Gastroesophageal sphincter (tissue), 4 donors: ENCODE measurements around the gene FGF19. TPM values are rescaled to one million over a fixed set of nuclear protein-coding genes. Genes with fewer than 3 reads are reported as not detected.

Source experiments
- ATAC-seq: fragments of 150-250 bp; one replicate; pipeline ENCODE4 v1.9.1; 2016; ENCODE audit warnings: mild to moderate bottlenecking, moderate library complexity
- H3K27ac ChIP-seq, 4 donors: fragments of 200-600 bp; sonication (generic) in 3 of 4; 1 replicate in 3 of 4; 2 replicates in 1 of 4; pipeline ENCODE4 v1.5.1; 2016 to 2019
- H3K27me3 ChIP-seq: fragments of 200-600 bp; sonication (generic); one replicate; pipeline ENCODE4 v1.5.1; 2019
- H3K36me3 ChIP-seq, 2 donors: fragments of 200-600 bp; sonication (generic); one replicate each; pipeline ENCODE4 v1.5.1; 2019; ENCODE audit warnings: control low read depth in 1 of 2
- H3K4me1 ChIP-seq, 3 donors: fragments of 200-600 bp; sonication (generic); 1 replicate in 2 of 3; 2 replicates in 1 of 3; pipeline ENCODE4 v1.5.1; 2016 to 2019; ENCODE audit warnings: control low read depth in 2 of 3
- H3K4me3 ChIP-seq, 2 donors: fragments of 200-600 bp; sonication (generic); one replicate each; pipeline ENCODE4 v1.5.1; 2019; ENCODE audit warnings: mild to moderate bottlenecking in 1 of 2, moderate library complexity in 1 of 2
- H3K9me3 ChIP-seq, 3 donors: fragments of 200-600 bp; sonication (generic); one replicate each; pipeline ENCODE4 v1.5.1; 2017 to 2019; ENCODE audit warnings: control low read depth in 2 of 3
- CTCF ChIP-seq, 4 experiments: fragments of 200-600 bp in 2 of 4; fragments of 450-650 bp in 2 of 4; sonication (generic) in 1 of 4; IDR thresholded peaks; one replicate each; pipeline ENCODE4 v1.5.1; 2017 to 2019; ENCODE audit warnings: antibody characterized with exemption in 4 of 4, mild to moderate bottlenecking in 2 of 4, moderate library complexity in 2 of 4
- EP300 ChIP-seq: sonication (generic); formaldehyde crosslinking; IDR thresholded peaks from one replicate; pipeline ENCODE4 v1.6.1; 2017; ENCODE audit warnings: antibody characterized with exemption, mild to moderate bottlenecking
- POLR2A ChIP-seq, 2 donors: fragments of 450-650 bp; IDR thresholded peaks; one replicate each; pipeline ENCODE4 v1.6.1; 2017; ENCODE audit warnings: antibody characterized with exemption in 2 of 2, mild to moderate bottlenecking in 2 of 2, moderate library complexity in 1 of 2
- POLR2AphosphoS5 ChIP-seq: sonication (generic); formaldehyde crosslinking; IDR thresholded peaks from one replicate; pipeline ENCODE4 v1.6.1; 2017; ENCODE audit warnings: antibody characterized with exemption
- WGBS, 2 donors: methylation state at CpG; one replicate each; pipeline ENCODE4 v1.1.5; 2018; ENCODE audit warnings: low coverage in 1 of 2; 5-methylcytosine and 5-hydroxymethylcytosine counted together
- total RNA-seq, 4 donors: library from RNA; depleted of rRNA; stranded (reverse); fragments of >200 nt; gene quantifications; one replicate each; pipeline ENCODE4 v1.1.0, GENCODE V29; 2016

Gene FGF19
- total RNA-seq, 4 donors from 2014 or later: not detected

GRCh38 chr11:69661413-69661715 lies 42.5 kb downstream of the FGF19 start:
- WGBS, 2 donors: 75 to 82% methylated on average over 9 to 10 of the region's 10 CpGs
- no peak overlapping the region for H3K27ac ChIP-seq
- TF ChIP-seq CTCF (IDR thresholded peaks at IDR 0.05) (no peak), POLR2AphosphoS5 (no peak), POLR2A (IDR thresholded peaks at IDR 0.05) (no peak), EP300 (no peak)
- H3K9me3 ChIP-seq: no peaks in the 10 kb centered on the region
- peaks cover 0 to 4% (median 0%) of the 10 kb centered on the region in 3 donors for H3K4me1 ChIP-seq
- H3K27me3 ChIP-seq: no peaks in the 10 kb centered on the region
- no peak overlapping the region for H3K4me3 ChIP-seq
- ATAC-seq: no peak
- peaks cover 0 to 51% of the 10 kb centered on the region in 2 donors for H3K36me3 ChIP-seq

GRCh38 chr11:69660001-69660500 lies 43.8 kb downstream of the FGF19 start:
- TF ChIP-seq POLR2A (IDR thresholded peaks at IDR 0.05) (no peak), POLR2AphosphoS5 (no peak), EP300 (no peak), CTCF (IDR thresholded peaks at IDR 0.05) (no peak)
- WGBS, 2 donors: 93% methylated on average over 3 of the region's 4 CpGs; no CpG with 5 or more reads in 1 of the 2 donors
- Histone ChIP-seq H3K4me3 (no peak overlapping the region), H3K27me3 (no peaks in the 10 kb centered on the region), H3K9me3 (no peaks in the 10 kb centered on the region), H3K4me1 (peaks cover 0 to 4% (median 0%) of the 10 kb centered on the region in 3 donors), H3K27ac (no peak overlapping the region), H3K36me3 (peaks cover 0 to 38% of the 10 kb centered on the region in 2 donors)
- no peak for ATAC-seq

- ATAC-seq: no peak
- H3K4me3 ChIP-seq: no peak overlapping the region
- peaks cover 0 to 35% of the 10 kb centered on the region in 2 donors for H3K36me3 ChIP-seq
- no peaks in the 10 kb centered on the region for H3K27me3 ChIP-seq
- TF ChIP-seq EP300 (no peak), CTCF (IDR thresholded peaks at IDR 0.05) (no peak), POLR2A (IDR thresholded peaks at IDR 0.05) (no peak), POLR2AphosphoS5 (no peak)
- no CpG with 5 or more reads among the region's 12 CpGs for WGBS, 2 donors
- H3K9me3 ChIP-seq: no peaks in the 10 kb centered on the region
- H3K27ac ChIP-seq: no peak overlapping the region
- H3K4me1 ChIP-seq: peaks cover 0 to 4% (median 0%) of the 10 kb centered on the region in 3 donors
Observed at GRCh38 chr11:69659591-69659990, 44.2 kb downstream of the FGF19 start.

GRCh38 chr11:69658626-69659450 lies 45.0 kb downstream of the FGF19 start:
- Histone ChIP-seq H3K4me3 (no peak overlapping the region), H3K27me3 (no peaks in the 10 kb centered on the region), H3K36me3 (peaks cover 0 to 35% of the 10 kb centered on the region in 2 donors), H3K4me1 (peaks cover 0 to 4% (median 0%) of the 10 kb centered on the region in 3 donors), H3K27ac (no peak overlapping the region), H3K9me3 (no peaks in the 10 kb centered on the region)
- WGBS, 2 donors: 60 to 93% methylated on average over 3 of the region's 18 CpGs
- ATAC-seq: no peak
- TF ChIP-seq POLR2A (IDR thresholded peaks at IDR 0.05) (no peak), POLR2AphosphoS5 (no peak), EP300 (no peak), CTCF (IDR thresholded peaks at IDR 0.05) (no peak)
